WERI-Rb-1 (cell line): ENCODE measurements around the gene BRIP1.

Source experiments
- DNase-seq: peaks from one replicate; pipeline ENCODE4 v3.0.0-alpha.2; 2020
- H3K27ac ChIP-seq: fragments of 250-450 bp; sonication (Bioruptor Pico); 2 replicates; pipeline ENCODE4 v1.5.1; 2020; ENCODE audit warnings: mild to moderate bottlenecking, moderate library complexity
- H3K27me3 ChIP-seq: fragments of 250-450 bp; sonication (Bioruptor Pico); 2 replicates; pipeline ENCODE4 v1.5.1; 2021; ENCODE audit warnings: mild to moderate bottlenecking, low read depth, moderate library complexity; ENCODE audit not compliant: insufficient read depth, severe bottlenecking
- H3K36me3 ChIP-seq: fragments of 250-450 bp; sonication (Bioruptor Pico); 2 replicates; pipeline ENCODE4 v1.5.1; 2020; ENCODE audit warnings: mild to moderate bottlenecking, moderate library complexity
- H3K4me3 ChIP-seq: 2 replicates; pipeline ENCODE4 v1.5.1; 2011; ENCODE audit warnings: low read depth, mild to moderate bottlenecking, control low read depth, low read length
- H3K9me3 ChIP-seq: fragments of 250-450 bp; sonication (Bioruptor Pico); 2 replicates; pipeline ENCODE4 v1.5.1; 2021; ENCODE audit warnings: mild to moderate bottlenecking, moderate library complexity; ENCODE audit not compliant: severe bottlenecking
- TF ChIP-seq, protein P1 (sequence below): IDR thresholded peaks from 2 replicates; pipeline ENCODE4 v1.5.1; 2011; ENCODE audit warnings: low read depth, mild to moderate bottlenecking, control low read depth, inconsistent platforms, low read length

BRIP1 gene

DNA sequence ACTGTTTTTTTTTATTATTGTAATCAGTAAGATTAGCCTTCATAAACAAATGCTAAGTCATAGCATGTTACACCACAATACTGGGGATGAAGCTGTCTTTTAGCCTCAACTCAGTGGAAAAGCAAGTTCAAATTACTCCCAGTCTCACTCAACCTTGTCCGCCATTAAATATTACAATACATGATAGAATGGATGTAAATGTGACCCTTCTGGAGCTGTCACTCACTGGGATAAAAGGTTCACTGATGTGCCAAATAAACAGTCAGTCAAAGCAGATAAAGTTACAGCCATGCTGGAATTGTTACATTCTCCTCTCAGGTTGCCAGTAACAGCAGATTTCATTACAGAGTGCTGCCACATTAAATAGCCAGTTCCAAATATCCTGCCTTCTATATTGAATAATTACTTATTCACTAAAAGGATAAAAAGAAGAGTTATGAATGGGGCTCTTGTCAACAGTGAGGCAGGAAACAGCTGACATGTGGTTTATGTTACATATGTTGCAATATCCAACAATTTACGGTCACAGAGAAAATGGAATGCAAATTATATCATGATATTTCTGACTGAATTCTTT is 53.4 kb downstream of the BRIP1 start:
- TF ChIP-seq, protein P1, sequence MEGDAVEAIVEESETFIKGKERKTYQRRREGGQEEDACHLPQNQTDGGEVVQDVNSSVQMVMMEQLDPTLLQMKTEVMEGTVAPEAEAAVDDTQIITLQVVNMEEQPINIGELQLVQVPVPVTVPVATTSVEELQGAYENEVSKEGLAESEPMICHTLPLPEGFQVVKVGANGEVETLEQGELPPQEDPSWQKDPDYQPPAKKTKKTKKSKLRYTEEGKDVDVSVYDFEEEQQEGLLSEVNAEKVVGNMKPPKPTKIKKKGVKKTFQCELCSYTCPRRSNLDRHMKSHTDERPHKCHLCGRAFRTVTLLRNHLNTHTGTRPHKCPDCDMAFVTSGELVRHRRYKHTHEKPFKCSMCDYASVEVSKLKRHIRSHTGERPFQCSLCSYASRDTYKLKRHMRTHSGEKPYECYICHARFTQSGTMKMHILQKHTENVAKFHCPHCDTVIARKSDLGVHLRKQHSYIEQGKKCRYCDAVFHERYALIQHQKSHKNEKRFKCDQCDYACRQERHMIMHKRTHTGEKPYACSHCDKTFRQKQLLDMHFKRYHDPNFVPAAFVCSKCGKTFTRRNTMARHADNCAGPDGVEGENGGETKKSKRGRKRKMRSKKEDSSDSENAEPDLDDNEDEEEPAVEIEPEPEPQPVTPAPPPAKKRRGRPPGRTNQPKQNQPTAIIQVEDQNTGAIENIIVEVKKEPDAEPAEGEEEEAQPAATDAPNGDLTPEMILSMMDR, result no peak
- no peak overlapping the region for H3K4me3 ChIP-seq
- H3K9me3 ChIP-seq, result no peaks in the 10 kb centered on the region
- no peaks in the 10 kb centered on the region for H3K27me3 ChIP-seq
- H3K27ac ChIP-seq, result no peak overlapping the region
- no peak for DNase-seq
- peaks cover 38% of the 10 kb centered on the region for H3K36me3 ChIP-seq

DNA sequence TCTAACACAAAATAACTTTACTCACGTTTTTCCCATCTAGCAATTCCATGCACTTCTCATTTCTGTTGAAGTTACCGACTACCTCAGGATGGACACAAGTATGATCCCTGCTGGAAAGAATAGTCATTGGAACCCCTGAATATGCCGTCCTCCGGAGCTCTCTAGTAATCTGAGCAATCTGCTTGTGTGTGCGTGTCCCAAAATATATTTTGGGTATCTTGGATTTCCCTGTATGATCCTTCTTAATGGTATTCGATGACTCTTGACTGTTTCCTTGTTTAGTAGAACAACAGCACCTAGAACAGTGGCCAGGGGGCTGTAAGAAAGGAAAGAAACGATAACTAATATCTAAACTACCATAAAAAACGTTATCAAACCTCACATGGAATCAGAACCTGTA is 54.9 kb downstream of the BRIP1 start:
- peaks cover 25% of the 10 kb centered on the region for H3K36me3 ChIP-seq
- TF ChIP-seq, protein P1, result no peak
- H3K4me3 ChIP-seq, result no peak overlapping the region
- no peaks in the 10 kb centered on the region for H3K9me3 ChIP-seq
- no peak overlapping the region for H3K27ac ChIP-seq
- H3K27me3 ChIP-seq, result no peaks in the 10 kb centered on the region
- DNase-seq, result no peak

DNA sequence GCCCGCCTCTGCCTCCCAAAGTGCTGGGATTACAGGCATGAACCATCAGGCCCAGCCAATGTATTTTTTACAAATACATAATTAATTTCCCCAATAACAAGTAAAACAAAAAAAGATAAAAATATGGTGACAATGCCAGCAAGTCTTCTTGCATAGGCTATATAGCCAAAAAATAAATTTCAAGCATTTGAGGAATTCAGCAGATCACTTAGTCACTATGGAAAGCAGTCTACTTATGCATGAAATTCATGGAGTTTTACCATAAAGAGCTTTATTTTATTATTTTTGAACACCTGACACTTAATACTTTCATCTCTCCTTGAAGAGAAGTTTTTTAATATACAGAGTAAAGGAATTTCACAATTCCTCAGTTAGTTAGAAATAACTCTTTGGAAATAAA is 56.4 kb downstream of the BRIP1 start:
- no peak overlapping the region for H3K27ac ChIP-seq

DNA sequence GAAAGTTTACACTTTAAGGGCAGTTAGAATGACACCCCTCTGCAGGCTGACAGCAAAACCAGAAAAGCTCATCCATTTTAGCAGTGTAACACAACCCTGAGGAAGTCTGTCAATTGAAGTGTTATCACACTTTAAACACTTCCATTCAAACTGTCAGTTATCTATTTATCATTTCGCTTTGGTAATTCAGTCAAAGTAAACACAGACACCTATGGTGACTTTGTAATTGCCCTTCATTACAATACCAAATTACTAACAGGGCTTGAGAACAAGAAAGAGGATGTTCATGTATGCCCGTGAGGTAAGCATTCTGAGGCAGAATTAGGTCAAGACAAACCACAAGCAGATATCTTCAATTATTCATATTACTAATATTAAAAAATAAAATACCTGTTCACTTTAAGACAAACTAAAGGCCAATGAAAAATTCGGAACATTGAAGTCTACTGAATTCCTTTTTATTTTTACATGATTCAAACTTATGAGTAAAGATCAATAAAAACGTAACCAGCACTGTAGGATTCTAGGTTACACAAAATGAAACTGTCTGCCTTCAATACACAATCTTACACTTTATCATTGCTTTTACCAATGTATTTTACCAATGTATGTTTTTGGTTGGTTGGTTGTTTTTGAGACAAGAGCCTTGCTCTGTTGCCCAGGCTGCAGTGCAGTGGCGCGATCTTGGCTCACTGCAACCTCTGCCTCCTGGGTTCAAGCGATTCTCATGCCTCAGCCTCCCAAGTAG is 57.1 kb downstream of the BRIP1 start:
- Histone ChIP-seq H3K27ac (no peak overlapping the region), H3K27me3 (no peaks in the 10 kb centered on the region), H3K9me3 (no peaks in the 10 kb centered on the region), H3K36me3 (peaks cover 25% of the 10 kb centered on the region), H3K4me3 (no peak overlapping the region)
- no peak for DNase-seq
- TF ChIP-seq, protein P1, result no peak

More for the DNA sequence above, 56.4 kb downstream of the BRIP1 start:
- H3K36me3 ChIP-seq, result peaks cover 29% of the 10 kb centered on the region
- no peaks in the 10 kb centered on the region for H3K9me3 ChIP-seq
- TF ChIP-seq, protein P1, result no peak
- no peak for DNase-seq
- H3K4me3 ChIP-seq, result no peak overlapping the region
- H3K27me3 ChIP-seq, result no peaks in the 10 kb centered on the region

DNA sequence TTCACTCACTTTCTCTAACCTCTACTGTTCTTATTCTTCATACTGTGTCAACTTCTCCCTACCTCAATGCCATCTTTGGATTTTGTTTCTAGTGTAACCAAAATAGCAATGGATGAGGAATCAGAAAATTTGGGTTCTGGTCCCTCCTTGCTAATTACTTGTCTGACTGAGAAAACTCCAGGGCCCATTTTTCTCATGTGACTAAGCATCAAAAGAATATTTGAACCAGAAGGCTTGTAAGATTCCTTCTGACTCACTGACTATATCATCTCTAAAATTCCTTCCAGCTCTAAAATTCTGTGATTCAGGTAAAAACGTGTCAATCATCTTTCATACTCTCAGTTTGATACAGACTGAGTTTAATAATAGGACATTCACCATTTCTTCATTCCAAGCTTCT is 57.9 kb downstream of the BRIP1 start:
- Histone ChIP-seq H3K27me3 (no peaks in the 10 kb centered on the region), H3K4me3 (no peak overlapping the region), H3K9me3 (no peaks in the 10 kb centered on the region), H3K36me3 (peaks cover 31% of the 10 kb centered on the region), H3K27ac (no peak overlapping the region)
- TF ChIP-seq, protein P1, result no peak
- DNase-seq, result no peak
